GM12864 (cell line): ENCODE results near the gene RBM22.

ENCODE experiments used
- DNase-seq: peaks from one replicate; pipeline ENCODE4 v3.0.0-alpha.2; 2011; ENCODE audit warnings: low read depth
- H3K4me3 ChIP-seq: 2 replicates; pipeline ENCODE4 v1.5.1; 2011; ENCODE audit warnings: mild to moderate bottlenecking, low read depth, low read length, control low read depth
- TF ChIP-seq, protein P1 (sequence below): IDR thresholded peaks from 2 replicates; pipeline ENCODE4 v1.5.1; 2011; ENCODE audit warnings: low read depth, mild to moderate bottlenecking, moderate library complexity, low read length, control low read depth, inconsistent platforms; ENCODE audit errors: missing control alignments

The RBM22 gene

DNA sequence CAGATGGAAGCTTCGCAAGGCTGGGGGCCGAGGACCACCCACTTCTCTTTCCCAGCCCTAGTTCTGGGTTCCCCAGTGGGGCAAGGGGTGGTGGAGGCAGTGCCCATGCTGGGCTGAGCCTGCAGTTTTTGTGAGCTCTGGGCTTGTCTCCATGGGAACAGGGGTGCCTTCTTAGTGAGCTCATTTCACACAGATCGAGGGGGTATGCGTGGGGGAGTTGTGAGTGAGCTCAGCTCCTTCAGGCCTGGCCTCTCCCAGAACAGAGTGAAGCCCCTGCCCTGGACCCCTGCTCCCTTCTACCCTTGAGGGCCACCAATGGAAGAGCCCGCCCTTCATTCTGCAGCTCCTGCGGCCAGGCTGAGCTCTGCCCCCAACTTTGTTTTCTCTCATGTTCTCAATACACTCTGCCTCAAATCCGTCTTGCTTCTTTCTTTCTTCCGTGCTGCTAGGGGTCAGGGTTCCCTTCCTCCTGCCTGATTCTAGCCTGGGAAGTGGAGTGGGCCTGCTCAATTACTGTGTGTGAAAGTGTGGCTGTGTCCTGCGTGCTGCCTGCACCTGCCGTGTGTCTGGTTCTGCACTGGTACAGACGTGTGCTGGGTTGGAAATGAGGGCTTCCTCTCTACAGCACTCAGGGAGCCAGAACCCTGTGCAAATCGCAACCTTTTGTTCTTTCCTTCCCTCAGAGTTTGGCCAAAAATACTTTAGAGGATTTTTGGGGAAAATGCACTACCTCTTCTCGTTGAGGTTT lies 48.8 kb downstream of the RBM22 start:
- DNase-seq: no peak
- H3K4me3 ChIP-seq: no peak overlapping the region
- TF ChIP-seq, protein P1, sequence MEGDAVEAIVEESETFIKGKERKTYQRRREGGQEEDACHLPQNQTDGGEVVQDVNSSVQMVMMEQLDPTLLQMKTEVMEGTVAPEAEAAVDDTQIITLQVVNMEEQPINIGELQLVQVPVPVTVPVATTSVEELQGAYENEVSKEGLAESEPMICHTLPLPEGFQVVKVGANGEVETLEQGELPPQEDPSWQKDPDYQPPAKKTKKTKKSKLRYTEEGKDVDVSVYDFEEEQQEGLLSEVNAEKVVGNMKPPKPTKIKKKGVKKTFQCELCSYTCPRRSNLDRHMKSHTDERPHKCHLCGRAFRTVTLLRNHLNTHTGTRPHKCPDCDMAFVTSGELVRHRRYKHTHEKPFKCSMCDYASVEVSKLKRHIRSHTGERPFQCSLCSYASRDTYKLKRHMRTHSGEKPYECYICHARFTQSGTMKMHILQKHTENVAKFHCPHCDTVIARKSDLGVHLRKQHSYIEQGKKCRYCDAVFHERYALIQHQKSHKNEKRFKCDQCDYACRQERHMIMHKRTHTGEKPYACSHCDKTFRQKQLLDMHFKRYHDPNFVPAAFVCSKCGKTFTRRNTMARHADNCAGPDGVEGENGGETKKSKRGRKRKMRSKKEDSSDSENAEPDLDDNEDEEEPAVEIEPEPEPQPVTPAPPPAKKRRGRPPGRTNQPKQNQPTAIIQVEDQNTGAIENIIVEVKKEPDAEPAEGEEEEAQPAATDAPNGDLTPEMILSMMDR: no peak

DNA sequence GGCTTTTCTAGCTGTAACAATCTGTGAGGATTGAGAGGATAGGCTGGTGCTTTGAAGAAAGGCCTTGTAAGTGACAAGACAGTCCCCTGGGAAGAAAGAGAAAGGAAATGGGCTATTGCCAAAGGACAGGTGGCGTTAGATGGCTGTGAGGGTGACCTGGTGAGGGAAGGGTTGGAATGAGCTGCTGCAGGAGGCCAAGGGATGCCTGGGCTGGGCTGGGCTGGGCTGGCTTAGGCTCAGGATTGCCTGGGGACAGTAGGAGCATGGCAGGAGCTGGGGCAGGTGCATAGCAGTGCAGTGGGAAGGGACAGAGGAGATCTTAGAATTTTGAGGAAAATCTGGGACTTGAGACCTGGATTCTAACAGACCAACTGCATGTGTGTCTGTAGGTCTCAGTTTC lies 49.5 kb downstream of the RBM22 start:
- no peak for DNase-seq
- TF ChIP-seq, protein P1: no peak
- no peak overlapping the region for H3K4me3 ChIP-seq

DNA sequence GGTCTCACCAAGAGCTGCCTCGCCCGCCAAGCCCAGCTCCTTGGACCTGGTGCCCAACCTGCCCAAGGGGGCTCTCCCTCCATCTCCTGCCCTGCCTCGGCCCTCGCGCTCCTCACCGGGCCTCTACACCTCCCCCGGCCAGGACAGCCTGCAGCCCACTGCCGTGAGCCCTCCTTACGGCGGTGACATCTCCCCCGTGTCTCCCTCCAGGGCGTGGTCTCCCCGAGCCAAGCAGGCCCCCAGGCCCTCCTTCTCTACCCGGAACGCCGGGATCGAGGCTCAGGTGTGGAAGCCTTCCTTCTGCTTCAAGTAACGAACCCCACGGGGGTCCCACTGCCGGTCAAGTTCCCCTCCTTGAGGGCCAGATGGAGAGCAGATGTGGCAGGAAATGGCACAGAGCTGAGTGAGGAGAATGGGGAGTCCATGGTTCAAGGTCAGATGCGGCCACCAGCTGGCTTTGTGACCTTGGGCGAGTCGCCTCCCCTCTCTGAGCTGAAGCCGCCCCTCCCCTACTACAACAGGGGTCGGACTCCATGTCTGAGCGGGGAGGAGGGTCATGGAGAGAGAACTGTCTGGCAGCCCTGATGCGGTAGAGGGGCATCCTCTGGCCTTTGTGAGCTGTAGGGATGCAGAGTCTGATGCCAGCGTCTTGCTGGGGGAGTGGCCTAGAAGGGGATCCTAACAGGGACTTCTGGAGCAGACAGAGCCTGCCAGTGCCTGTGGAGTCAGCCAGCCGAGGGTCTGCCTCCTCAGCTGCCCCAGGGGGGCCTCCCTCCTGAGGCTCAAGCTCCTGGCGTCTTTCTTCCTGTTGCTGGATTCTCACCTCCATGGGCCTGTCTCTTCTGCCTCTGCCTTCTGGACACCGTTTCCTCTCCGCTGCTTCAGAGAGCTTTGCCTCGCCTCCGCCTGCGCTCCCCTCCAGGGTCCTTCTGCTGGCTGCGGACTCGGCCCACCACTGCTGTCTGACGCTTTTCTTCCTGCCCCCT lies 50.5 kb downstream of the RBM22 start:
- DNase-seq: no peak
- TF ChIP-seq, protein P1: no peak
- H3K4me3 ChIP-seq: no peak overlapping the region

DNA sequence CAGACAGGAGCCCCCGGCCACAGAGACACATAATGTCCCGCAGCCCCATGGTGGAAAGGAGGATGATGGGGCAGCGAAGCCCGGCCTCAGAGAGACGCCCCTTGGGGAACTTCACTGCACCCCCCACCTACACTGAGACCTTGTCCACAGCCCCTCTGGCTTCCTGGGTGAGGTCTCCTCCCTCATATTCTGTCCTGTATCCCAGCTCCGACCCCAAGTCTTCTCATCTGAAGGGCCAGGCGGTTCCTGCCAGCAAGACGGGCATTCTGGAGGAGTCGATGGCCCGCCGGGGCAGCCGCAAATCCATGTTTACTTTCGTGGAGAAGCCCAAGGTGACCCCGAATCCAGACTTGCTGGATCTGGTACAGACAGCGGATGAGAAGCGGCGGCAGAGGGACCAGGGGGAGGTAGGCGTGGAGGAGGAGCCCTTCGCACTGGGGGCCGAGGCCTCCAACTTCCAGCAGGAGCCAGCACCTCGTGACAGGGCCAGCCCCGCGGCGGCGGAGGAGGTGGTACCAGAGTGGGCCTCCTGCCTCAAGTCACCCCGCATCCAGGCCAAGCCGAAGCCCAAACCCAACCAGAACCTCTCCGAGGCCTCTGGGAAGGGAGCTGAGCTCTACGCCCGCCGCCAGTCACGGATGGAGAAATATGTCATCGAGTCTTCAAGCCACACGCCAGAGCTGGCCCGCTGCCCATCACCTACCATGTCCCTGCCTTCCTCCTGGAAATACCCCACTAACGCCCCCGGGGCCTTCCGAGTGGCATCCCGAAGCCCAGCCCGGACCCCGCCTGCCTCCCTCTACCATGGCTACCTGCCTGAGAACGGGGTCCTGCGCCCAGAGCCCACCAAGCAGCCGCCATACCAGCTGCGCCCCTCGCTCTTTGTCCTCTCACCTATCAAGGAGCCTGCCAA lies 51.5 kb downstream of the RBM22 start:
- no peak overlapping the region for H3K4me3 ChIP-seq
- TF ChIP-seq, protein P1: no peak
- DNase-seq: no peak

DNA sequence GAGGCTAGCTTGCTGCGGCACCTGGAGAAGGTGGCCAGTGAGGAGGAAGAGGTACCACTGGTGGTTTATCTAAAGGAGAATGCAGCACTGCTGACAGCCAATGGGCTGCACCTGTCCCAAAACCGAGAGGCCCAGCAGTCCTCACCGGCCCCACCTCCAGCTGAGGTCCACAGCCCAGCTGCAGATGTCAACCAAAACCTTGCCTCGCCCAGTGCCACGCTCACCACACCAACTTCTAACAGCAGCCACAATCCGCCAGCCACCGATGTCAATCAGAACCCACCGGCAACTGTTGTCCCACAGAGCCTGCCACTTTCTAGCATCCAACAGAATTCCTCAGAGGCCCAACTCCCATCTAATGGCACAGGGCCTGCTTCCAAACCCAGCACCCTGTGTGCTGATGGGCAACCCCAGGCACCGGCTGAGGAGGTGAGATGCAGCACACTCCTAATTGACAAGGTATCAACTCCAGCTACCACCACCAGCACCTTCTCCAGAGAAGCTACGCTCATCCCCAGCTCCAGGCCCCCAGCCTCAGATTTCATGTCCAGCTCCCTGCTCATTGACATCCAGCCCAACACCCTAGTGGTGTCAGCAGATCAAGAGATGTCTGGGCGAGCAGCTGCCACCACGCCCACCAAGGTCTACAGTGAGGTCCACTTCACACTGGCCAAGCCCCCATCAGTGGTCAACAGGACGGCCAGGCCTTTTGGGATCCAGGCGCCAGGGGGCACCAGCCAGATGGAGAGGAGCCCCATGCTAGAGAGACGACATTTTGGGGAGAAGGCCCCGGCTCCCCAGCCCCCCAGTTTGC lies 52.4 kb downstream of the RBM22 start:
- TF ChIP-seq, protein P1: no peak
- no peak overlapping the region for H3K4me3 ChIP-seq
- DNase-seq: no peak
